A673 (cell line): ENCODE data around the gene ANXA10.

Experiments
- EZH2 ChIP-seq: fragments of 200-600 bp; sonication (generic); IDR thresholded peaks from 2 replicates; pipeline ENCODE4 v1.6.1; 2017; ENCODE audit warnings: borderline replicate concordance, low read depth, mild to moderate bottlenecking, mixed read lengths, antibody characterized with exemption, low read length; ENCODE audit not compliant: poor library complexity, severe bottlenecking
- TF ChIP-seq, protein P1 (sequence below): fragments of 300-800, 200-600 bp; sonication (generic); conservative IDR thresholded peaks from 2 replicates; pipeline ENCODE4 v1.5.1; 2017; ENCODE audit warnings: low read depth, mild to moderate bottlenecking, antibody characterized with exemption, low read length, moderate library complexity, mixed read lengths

DNA sequence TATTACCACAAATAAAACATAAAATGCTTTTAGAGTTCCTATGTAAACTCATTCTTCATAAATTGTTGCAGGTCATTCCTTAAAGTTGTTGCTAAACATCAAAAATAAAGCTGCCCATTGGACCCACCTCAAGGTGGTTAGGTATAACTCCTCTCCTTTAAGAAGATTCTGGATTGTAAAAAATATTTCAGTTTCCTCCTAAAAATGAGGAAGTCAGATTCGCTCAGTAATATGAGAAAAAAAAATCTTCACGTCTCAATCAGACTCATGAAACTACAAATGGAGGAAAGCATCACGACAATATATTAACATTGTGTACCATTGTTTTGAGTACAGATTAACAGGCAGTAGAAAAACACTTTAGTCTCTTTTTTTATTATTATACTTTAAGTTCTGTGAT, 120.3 kb downstream of the ANXA10 start:
- TF ChIP-seq, protein P1, sequence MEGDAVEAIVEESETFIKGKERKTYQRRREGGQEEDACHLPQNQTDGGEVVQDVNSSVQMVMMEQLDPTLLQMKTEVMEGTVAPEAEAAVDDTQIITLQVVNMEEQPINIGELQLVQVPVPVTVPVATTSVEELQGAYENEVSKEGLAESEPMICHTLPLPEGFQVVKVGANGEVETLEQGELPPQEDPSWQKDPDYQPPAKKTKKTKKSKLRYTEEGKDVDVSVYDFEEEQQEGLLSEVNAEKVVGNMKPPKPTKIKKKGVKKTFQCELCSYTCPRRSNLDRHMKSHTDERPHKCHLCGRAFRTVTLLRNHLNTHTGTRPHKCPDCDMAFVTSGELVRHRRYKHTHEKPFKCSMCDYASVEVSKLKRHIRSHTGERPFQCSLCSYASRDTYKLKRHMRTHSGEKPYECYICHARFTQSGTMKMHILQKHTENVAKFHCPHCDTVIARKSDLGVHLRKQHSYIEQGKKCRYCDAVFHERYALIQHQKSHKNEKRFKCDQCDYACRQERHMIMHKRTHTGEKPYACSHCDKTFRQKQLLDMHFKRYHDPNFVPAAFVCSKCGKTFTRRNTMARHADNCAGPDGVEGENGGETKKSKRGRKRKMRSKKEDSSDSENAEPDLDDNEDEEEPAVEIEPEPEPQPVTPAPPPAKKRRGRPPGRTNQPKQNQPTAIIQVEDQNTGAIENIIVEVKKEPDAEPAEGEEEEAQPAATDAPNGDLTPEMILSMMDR = no peak
- no peak for TF ChIP-seq EZH2
